HG02981 (cell line): Measurements from ENCODE around the gene LYSMD3.

Source experiments
- ATAC-seq: cut with Tn5 transposase; IDR thresholded peaks from one replicate; pipeline ENCODE4 v1.9.1; 2021; ENCODE audit warnings: mild to moderate bottlenecking, moderate library complexity; ENCODE audit not compliant: unreplicated experiment

Gene LYSMD3

DNA sequence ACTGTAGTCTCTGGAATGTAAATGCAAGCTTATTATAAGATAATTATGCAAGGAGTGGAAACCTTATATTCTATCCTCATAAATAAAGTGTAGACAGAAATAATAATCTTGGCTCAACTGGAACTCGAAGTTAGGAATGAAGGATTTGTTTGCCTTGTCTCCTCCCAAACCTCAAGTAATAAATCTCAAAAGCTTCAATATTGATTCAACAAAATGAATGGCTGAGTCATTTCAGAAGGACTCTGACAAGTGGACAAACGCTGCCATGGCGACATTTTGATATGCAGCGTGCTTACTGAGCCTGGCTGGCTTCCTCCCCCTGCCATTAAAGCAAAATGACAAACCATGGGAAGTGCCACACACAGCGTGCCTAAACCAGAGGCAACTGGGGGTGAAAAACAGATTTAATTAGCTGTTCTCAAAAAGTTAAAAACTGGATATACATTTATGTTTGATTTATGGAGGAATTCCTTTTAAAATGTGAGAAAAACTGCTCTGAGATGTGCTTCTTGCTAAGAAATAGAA lies 18.7 kb upstream of the LYSMD3 start:
- no peak for ATAC-seq

DNA sequence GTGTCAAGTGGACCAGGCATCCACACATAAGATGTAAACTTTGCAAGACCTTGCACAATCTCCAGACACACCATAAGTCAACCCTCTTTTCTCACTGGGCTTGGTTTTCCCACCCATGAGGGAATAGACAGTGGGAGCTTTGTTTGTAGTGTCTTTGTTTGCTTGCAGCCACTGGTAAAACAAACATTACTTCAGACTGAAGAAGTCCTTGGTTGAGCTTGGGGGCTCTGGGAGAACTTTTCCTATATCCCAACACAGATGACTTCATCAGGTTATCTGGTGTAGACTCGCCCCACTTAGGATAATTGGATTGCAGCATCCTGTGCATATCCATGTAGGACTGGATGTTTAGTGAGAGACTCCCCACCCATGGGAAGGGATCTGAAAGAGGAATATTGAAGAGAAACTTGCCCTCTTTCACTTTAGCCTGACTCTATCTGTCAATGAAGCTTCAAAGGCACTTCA lies 17.7 kb upstream of the LYSMD3 start:
- ATAC-seq, result no peak

DNA sequence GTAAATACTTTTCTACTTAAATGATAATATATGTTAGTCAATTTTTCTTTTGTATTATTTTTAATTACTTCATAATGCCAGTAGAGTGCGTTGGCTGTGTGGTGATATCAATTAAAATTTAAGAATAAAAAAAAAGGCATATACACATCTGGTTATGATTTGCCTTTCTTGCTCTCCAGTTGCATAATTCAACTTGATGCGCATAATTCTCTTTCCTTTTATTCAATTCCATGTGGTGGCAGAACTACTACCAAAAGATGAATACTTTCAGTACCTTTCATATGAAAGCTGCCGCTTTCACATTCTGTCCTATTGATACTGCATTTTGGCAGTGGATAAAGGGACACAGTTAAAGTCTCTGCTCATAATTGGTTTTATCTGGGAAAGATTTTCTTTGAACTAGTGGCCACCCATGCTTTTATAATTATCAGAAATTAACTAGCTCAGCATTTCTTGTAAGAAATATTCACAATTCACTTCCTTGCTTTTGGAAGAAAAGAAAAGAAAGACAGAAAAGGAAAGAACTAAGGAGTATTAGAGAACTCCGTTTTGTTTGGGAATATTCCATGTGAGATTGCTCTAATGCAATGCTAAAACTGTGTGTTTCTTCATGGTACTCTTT lies 16.9 kb upstream of the LYSMD3 start:
- no peak for ATAC-seq

DNA sequence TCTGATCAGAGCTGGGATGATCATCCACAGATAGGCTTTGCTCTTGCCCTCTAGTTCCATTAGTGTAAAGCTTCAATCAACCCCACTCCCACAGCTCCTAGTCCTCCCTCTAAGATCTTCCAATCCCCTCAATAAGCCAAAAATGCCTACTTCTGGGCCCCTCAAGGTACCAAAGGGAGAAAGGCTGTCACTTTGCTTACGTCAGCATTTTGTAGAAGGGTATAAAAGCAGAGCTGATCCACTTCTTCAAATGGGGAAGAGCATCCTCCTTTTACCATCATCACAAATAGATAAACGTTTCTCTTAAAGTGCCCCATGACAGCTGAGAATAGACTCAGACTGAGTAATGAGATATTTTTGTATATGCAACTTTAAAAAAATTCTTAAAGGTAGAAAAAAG lies 16.1 kb upstream of the LYSMD3 start:
- no peak for ATAC-seq

DNA sequence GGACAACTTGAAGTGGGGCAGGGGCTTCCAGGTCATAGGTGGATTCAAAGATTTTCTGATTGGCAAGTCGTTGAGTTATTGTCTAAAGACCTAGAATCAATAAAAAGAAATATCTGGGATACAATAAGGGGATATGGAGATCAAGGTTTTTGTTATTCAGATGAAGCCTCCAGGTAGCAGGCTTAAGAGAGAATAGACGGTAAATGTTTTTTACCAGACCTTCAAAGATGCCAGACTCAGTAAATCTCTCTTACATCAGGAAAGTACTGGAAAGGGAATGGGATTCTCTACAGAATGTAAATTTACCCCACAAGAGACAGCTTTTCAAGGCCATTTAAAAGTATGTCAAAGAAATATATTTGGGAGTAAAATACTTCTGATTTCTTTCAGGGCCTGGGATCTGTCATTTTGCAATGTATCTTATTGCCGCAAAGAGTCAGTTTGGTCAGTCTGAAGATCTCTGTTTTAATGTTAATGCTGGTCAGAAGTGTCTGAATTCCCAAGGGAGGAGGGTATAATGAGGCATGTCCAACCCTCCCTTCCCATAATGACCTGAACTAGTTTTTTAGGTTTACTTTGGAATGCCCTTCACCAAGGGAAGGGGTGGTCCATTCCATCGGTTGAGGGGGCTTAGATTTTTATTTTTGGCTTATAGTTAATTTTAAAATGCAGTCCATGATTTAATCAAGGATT lies 13.6 kb upstream of the LYSMD3 start:
- no peak for ATAC-seq

DNA sequence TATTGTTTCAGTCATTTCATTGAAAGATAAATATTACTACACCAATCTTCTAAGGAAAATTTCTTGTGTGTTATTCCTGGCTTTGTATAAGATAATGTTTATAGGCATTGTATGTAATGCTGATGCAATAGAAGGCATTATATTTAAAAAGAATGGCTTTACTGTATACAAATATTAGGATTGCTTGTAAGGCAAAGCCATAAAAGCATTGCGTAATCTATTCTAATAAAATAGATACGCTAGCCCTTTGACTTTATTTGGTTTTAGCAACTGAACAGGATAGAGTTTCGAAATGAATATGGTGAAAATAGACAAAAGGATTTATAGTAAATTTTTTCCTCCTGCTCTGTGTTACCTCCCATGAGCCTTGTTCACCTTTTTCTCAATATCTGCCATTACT lies 5.5 kb upstream of the LYSMD3 start:
- no peak for ATAC-seq

DNA sequence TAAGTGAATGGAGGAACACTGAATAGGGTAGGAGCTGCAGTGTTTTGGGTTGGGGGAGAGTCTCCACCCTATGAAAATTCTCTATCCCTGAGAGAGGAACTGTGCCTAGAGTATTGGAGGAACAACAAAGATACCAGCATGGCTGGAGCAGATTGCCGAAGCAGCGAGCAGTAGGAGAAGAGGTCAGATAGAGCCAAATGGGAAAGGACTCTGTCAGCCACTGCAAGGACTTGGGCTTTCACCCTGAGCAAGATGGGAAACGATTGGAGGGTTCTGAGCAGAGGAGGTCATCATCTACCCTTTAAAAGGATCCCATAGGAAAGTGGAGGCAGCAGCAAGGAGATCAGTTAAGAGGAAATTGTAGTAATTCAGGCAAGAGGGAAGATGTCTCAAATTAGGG lies 4.4 kb upstream of the LYSMD3 start:
- no peak for ATAC-seq

DNA sequence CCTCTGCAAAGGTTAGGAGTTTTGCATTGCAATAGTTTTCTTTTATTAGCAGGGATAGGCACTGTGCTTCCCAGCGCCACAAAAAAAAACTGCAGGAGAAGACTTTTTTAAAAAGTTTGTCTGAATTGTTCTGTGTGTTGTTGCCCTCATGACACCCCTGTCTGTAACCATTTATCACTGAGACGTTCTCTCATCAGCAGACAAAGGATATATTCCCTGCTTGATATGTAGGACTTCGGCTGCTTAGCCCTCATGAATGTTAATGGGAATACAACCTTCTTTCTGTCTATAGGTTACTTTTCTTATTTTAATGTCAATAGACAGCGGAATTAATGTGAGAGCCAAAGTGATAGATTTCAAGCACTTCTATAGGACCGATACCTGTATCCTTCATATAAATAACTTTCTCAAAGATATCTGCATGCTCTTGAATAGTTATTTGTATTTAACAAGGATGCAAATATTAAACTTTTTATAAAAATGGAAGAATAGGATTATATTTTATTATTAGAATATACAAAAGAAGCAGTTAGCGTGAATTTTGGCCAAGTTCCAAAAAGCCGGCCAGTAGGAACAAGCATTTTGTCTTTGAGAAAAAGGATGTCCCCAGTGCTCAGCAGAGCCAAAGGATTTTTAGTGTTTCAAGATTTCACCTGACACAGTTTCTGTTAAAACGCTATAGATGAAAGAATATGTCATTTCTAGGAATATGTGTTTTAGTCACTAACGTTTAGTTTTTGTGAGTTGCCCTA lies 1.5 kb upstream of the LYSMD3 start:
- ATAC-seq, result no peak

DNA sequence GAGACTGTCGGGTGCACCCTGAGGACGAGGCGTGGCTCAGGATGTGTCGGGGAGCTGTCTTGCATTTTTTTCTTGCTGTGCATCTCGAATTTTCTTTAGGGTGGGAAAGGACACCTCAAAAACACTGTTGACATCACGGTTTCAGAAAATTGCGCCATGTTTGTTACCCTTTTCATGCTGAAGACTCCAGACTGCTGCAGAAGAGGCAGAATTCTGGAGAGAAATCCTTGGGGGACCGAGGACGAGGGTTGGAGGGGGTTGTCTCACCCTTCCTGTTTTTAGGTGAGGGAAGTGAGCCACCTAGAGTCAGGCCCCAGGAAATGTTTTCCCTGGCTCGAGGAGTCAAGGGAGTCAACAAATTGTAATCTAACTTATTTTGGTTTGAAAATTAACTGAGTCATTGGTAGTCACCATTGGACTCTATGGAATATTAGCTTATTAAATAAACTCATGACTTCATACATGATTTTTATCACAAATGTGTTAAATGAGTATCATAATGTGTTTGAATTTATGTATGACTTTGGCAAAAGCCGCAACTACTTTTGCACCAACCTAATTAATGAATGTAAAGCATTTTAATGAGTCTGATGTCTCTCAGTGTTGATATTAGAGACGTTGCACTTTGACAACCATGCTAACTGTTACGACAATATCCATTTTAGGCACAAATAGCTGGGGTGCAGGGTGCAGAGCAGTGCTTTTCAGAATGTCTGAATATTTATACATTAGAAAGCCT lies 724 bp upstream of the LYSMD3 start:
- peak; percentile 41 for ATAC-seq

DNA sequence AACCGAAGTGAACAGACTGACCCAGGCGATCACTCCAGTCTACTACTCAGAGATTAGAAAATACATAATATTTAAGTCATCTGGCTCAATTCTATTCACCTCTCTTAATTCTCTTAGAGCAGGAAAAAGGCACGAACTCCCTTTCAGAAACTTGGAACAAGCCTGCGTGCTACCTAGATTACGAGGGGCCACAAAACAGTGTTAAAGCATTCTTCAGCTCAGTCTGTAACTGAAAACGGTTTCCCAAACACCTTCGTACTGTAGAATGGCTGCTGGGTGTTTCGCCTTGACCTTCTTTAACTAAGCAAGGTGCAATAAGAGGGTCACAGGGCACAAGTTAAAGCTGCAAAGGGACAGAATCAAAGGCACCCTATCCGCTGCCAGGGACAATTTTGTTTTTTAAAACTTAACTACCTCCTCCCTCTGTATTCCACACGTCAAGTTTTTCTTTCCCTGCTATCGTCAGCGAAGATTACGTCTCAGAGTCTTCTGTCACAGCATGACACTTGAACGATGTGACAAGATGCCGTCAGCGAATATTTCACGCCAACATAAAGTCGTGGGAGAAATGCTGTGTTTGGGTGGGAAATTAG lies 687 bp downstream of the LYSMD3 start:
- ATAC-seq, result peak; percentile 0

DNA sequence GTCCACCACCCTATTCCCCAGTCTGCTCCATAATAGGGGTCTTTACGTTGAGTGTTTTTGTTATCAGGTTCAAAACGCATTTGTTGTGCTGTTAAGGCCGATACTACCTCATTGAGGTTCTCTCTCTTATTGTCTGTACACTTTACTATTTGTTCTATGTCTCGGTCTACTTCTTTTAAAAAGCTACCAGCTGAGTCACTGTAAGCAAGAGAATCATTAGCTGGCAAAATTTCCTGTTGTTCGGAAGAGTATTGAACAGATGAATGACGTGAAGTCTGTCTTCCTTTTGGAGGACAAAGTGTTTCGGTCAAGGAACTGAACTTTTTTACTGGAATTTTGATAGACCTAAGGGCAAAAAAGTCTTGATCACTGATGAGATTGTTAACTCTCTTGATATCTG lies 10.3 kb downstream of the LYSMD3 start:
- no peak for ATAC-seq

DNA sequence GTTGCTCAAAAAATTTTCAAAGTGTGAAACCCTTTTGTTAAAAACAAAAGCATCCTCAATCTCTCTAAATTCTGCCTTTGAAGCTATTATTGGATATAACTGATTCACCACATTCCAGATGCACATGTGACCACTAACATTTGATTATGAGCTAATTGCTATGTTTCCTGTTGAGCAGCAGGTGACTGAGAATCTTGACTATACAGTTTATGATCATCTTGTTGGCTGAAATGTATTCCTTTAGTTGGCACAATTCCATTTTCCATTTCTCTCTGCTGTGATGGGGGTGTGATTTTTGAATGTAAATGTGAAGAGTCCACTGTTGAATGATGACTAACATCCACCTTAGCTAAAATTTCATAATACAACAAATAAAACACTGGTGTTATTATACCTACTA lies 10.7 kb downstream of the LYSMD3 start:
- ATAC-seq, result no peak

DNA sequence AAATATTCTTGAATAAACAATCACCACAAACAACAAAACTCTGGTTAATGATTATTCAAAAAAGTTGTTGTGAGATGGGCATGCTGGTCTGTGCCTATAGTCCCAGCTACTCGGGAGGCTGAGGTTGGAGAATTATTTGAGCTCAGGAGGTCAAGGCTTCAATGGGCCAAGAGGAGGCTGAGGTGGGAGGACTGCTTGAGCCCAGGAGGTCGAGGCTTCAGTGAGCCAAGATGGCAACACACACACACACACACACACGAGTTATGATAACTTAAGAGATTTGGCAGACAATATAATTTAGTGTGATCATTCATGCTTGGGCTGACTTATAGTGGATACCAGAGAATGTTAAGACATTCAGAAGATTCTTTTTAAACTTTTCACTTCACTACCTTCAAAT lies 14.9 kb downstream of the LYSMD3 start:
- no peak for ATAC-seq

DNA sequence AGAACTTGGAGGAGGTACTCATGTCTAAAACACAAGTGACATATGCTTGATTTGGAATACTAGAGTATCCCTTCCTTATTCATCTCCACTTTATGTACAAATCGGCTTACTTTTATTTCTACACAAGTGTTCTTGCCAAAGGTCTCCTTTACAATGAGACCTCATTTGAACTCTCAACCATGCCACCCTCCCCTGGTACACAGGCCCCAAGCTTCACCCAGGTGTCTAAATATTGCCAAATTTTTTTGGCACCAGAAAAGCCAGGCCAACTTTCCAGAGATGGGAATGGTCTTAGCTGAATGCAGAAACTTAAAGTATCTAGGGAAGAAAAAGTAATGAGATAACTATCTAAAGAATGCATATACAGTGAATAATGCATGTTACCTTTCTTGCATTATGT lies 18.9 kb downstream of the LYSMD3 start:
- no peak for ATAC-seq

DNA sequence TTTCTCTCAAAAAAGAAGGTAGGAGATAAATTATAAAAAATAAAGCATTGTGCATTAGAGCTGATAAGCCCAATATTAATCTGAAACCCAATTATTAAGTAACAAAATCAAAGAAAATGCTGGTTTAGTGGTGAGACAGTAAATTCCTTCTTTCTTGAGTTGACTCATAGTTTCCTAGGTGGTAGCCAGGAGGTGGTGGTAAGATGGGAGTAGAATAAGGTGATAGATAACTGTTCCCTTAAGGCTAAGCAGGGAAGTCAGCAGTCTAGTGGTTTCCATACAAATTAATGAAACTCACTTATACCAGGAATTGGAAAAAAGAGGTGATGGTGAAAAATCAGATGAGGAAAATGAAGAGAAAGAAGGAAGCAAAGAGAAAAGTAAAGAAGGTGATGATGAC lies 23.2 kb downstream of the LYSMD3 start:
- ATAC-seq, result no peak

DNA sequence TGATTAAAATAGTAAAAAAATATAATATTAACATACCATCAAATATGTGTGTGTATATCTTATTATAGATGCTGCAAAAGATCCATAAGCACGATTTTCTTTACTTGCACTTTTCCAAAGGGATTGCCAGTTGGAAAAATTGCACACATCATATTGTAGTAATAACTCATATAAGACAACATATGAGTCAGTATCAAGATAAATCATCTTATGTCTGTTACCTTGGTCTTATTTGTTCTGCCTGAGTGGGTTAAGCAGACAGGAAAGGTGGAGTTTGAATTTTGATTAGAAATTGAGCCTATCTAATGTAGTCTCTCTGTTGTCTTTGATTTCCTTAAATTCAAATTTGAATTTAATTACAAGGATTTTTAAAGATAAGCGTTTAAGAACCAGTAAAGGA lies 24.6 kb downstream of the LYSMD3 start:
- ATAC-seq, result no peak

DNA sequence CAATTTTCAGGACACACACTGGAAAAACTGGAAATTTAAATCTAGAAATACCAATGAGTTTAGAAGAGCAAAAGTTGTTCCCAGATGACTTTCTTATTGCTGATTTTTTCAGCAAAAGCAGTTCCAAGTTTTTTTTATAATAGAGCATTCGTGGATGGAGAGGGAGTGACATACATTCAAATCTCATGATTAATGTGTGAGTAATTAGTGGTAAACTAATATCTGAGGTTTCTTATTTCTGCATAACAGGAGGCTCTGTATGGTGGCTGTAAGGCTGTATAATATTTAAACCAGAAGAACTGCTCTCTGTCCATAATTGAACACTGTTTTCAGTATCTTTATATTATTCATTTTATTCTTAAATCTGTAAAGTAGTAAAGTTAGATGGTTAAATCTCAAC lies 25.8 kb downstream of the LYSMD3 start:
- no peak for ATAC-seq

DNA sequence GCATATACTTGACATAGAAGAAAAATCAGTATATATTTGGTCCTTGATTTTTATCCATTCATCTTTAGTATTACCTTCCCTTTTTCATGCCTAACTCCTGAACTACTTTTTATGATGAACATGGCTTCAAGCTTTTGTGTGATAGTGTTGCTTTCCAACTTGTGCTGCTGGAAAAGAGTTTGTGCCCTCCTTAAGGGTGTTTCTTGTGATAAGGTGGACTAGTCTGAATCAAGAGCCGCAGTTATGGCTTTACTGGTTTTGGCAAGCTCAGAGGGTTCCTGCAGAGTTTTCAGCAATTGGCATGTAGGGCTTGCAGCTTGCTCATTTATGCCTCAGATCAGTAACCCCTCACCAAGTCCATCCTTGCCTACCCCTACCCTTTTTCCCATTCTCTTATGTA lies 34.2 kb downstream of the LYSMD3 start:
- ATAC-seq, result no peak

DNA sequence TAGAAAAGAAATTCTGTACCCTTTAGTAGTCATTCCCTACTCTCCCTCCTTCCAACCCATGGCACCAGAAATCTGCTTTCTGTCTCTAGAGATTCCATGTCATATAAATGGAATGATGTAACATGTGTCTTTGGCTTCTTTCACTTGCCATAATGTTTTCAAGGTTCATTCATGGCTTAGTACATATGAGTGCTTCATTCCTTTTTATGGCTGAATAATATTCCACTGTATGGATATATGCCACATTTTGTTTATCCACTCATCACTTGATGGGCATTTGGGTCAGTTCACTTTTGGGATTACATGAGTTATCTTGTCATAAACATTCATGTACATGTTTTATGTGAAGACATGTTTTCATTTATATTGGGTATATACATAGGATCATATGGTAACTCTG lies 35.3 kb downstream of the LYSMD3 start:
- no peak for ATAC-seq

DNA sequence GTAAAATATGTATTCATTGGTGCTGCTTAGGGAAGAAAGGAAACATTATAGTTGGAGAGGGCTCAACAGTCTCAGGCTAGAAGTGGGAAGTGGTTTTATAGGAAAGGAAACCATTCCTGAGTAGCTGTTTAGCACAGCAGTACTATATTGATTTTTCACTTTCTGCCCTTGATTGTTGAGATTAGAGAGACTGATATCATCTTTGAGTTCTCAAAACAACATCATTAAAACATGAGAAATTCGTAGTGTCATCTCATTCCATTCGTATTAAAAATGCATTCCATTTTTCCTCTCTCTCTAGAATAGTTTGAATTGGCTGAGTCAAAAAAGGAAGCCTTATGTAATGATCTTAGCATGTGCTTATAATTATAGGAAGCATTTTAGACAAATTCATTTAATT lies 40.6 kb downstream of the LYSMD3 start:
- ATAC-seq, result no peak

DNA sequence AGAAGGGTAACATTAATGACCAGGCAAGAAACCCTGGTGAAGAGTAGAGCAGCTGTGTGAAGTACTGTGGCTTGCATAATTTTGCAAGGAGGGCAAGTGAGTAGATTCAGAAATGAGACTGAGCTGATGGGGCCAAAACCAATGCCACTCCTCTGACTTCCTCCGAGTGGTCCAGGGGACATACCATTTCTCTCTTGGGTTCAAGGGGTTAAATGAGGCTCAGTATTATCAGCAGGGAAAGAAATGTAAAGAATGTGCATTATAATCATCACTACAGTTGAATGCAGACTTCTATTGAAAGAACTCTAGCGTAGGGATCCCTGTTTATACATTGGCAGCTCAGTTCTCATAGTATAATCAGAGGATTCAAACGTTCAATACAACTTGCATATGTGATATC lies 44.8 kb downstream of the LYSMD3 start:
- no peak for ATAC-seq
